HL-60/S4 (cell line): ENCODE results near the gene TAMALIN.

Experiments
- in situ Hi-C: fragments of 300-500 bp; cut with MboI; formaldehyde crosslinking; loops from 2 replicates; pipeline ENCODE4 v1.14.3; 2022; ENCODE audit warnings: low sequenced_read_pairs

Gene TAMALIN

DNA sequence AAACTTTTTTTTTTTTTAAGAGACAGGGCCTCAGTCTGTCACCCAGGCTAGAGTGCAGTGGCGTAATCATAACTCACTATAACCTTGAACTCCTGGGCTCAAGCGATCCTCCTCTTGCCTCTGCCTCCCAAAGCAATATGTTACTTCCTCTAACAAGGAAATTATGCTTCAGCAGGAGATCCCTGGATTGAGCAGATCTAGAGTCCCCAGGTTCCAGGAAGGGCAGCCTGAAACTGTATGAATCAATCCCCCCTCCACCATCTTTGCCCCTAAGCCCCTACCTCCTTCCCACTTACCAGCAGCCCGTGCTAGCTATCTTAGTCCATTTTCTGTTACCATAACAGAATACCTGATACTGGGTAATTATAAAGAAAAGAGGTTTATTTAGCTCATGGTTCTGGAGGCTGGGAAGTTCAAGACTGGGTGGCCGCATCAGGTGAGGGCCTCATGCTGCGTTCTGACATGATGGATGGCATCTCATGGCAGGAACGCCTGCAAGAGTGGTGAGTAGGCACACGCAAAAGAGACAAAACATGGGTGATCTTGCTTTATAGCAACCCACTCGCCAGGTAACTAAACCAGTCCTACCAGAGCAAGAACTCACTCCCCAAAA is 5.0 kb downstream of the TAMALIN start:
- in situ Hi-C loops, result loop anchor here (25.0 kb wide), 1 partner anchor 599 kb away; the partner anchor contains the start of gene SLC4A8

GRCh38 chr12:52013626-52014310 is 7.0 kb downstream of the TAMALIN start:
- in situ Hi-C loops, result loop anchor here (25.0 kb wide), 1 partner anchor 601 kb away; the partner anchor contains the start of gene SLC4A8

DNA sequence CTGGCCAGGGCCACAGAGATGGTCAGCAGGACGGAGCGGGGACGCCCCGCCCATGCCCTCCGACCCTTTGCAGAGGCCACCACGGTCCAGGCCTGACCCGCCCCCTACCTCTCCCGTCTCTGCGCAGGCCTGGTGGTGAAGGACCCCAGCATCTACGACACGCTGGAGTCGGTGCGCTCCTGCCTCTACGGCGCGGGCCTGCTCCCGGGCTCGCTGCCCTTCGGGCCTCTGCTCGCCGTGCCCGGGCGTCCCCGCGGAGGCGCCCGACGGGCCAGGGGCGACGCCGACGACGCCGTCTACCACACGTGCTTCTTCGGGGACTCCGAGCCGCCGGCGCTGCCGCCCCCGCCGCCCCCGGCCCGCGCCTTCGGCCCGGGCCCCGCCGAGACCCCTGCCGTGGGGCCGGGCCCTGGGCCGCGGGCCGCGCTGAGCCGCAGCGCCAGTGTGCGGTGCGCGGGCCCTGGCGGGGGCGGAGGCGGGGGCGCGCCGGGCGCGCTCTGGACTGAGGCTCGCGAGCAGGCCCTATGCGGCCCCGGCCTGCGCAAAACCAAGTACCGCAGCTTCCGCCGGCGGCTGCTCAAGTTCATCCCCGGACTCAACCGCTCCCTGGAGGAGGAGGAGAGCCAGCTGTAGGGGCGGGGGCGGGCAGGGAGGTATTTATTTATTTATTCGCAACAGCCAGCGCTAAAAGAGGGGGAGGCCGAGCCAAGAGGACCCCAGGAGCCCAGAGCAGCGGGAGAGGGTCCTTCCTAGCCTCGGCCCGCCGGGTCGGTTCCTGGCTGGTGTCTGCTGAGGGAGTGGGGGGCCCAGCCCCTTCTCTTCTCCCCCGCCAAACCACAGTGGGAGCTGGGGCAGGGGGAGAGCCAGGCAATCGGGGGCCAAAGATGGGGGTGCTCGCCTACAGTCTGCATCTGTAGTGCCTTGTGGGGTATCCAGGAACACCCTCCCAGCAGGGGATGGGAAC is 8.1 kb downstream of the TAMALIN start:
- in situ Hi-C loops, result loop anchor here (25.0 kb wide), 1 partner anchor 603 kb away; the partner anchor contains the start of gene SLC4A8

DNA sequence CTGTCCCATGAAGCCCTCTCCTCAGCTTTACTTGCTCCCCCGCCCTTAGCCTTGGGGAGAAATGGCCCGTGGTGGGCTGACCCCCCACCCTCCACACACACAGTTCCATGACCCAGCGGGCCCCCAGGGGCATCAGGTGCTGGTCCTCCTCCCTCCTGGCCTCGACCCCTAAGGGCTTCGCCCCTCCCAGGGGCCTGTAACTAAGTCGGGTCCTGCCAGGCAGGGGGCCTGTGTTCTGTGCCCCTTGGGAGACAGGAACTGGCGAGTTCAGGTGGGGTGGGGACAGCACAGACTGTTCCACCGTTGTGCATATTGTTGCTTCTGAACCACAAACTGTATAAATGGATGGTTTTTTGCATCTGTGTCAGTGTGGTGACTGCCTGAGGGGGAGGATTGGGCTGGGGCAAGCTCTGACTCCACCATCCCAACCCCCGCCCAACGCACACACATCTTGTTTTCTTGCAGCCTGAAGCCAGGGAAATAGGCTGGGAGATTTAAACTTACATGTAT is 8.8 kb downstream of the TAMALIN start:
- in situ Hi-C loops, result loop anchor here (25.0 kb wide), 1 partner anchor 603 kb away; the partner anchor contains the start of gene SLC4A8

- in situ Hi-C loops, result loop anchor here (25.0 kb wide), 1 partner anchor 606 kb away; the partner anchor contains the start of gene SLC4A8
Observed at GRCh38 chr12:52018433-52019112, 11.8 kb downstream of the TAMALIN start.

- in situ Hi-C loops, result loop anchor here (25.0 kb wide), 1 partner anchor 607 kb away; the partner anchor contains the start of gene SLC4A8
Observed at GRCh38 chr12:52019113-52019770, 12.5 kb downstream of the TAMALIN start.

DNA sequence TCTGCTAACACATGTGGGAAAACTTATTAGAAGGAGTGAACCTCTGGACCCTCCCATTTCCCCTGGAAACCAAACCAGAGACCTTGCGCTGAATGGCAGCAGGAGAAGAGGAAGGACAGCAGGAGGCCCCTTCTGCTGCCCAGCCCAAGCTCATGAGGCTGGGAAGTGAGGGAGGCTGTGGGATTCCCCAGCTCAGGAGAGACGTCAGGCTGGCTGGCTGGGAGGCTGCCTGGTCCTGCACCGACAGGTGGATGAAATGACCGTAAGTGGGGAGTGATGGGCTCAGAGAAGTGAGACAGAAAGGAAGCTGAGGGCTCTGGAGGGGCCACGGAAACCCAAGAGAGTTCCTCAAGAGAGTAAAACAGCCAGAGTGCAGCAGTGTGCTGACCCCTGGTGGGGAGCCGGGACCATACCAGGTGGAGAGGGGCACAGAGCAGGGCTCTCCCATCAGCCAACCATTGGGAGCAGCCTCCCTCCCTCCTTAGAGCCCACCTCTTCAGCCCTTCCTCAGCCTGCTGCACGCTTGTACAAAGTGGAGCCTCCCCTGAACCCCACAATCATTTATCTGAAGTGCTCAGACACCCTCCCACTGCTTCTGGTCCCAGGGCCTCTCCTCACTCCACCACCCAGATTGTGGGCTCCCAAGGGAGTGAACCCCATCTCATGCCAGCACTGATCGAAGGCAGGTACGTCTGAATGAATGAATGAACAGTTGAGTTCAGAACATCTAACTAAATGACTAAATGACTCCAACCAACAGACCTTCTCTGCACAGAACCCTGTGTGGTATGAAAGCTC is 14.0 kb downstream of the TAMALIN start:
- in situ Hi-C loops, result loop anchor here (25.0 kb wide), 1 partner anchor 608 kb away; the partner anchor contains the start of gene SLC4A8

DNA sequence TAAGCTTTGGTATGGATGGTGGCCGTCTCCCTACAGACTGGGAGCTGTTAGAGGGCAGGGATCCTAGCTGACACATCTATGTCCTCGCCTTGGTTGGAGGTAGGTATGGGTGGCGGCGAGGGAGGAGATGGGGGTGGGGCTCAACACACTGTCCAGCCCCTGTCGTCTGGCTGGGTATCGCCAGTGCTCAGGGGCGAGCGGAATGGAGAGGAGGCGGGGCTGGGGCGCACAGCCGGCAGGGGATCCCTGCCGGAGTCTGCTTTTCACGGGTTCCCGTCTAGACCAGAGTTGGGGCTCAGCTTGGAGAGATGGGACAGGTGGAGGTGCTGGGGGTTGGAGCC is 16.1 kb downstream of the TAMALIN start:
- in situ Hi-C loops, result loop anchor here (25.0 kb wide), 1 partner anchor 611 kb away; the partner anchor contains the start of gene SLC4A8

DNA sequence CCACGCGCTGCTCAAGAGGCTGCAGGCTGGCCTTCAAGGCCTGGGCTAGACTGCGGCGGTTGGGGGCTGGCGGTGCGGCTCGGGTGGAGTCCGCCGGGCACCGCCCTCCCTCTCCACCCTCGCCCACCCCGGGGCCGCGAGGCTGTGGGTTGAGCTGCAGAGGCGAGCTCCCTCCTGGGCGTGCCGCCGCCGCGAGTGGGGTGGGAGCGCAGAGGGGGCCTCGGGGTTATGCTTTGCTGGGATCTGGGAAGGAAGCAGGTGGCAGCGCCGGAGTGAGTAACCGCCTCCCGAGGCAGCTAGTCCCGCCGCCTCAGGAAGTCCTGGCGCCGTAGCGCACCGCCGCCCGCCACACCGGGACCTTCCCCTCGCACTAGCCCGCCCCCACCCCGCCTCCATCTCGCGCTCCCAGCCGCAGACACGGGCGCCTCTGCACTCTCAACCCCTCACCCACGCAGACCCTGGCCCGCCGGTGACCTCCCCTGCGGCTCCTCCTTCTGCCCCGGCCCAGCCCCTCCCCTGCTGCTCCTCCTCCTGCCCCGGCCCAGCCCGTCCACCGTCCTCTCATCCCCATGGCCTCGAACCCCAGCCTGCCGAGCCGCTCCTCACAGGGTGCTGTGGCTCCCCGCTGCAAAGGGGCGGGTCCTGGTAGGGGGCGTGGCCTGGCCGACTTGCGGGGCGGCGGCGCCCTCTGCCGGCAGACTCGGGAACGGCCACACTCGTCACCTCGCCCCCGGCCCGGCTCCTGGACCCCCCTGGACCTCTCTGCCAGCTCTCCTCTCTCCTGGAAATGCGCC is 16.6 kb downstream of the TAMALIN start:
- in situ Hi-C loops, result loop anchor here (25.0 kb wide), 1 partner anchor 611 kb away; the partner anchor contains the start of gene SLC4A8

DNA sequence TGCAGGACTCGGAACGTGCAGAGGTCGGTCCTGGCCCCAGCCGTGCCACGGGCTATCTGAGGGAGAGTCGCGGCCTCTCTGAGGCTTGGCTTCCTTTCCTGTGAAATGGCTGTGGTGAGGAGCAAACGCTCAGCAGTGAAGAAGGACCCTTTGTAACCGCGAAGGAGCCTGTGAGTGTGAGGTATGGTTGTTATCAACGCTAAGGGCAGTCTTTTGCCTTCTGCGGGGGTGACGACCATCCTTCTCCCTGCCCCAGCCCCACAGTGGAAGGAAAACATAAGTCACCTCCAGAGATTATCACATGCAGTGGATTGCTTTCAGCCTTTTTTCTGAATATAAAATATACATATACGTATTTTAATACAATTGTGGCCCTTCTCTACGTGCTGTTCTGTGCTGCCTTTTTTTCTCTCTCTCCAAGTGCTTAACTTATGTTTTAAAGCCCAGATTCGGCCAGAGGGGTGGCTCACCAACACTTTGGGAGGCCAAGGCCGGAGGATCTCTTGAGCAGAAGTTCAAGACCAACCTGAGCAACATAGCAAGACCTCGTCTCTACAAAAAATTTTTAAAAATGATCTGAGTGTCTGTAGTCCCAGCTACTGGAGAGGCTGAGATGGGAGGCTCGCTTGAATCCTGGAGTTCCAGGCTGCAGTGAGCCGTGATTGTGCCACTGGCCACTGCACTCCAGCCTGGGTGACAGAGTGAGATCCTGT is 17.4 kb downstream of the TAMALIN start:
- in situ Hi-C loops, result loop anchor here (25.0 kb wide), 1 partner anchor 612 kb away; the partner anchor contains the start of gene SLC4A8

DNA sequence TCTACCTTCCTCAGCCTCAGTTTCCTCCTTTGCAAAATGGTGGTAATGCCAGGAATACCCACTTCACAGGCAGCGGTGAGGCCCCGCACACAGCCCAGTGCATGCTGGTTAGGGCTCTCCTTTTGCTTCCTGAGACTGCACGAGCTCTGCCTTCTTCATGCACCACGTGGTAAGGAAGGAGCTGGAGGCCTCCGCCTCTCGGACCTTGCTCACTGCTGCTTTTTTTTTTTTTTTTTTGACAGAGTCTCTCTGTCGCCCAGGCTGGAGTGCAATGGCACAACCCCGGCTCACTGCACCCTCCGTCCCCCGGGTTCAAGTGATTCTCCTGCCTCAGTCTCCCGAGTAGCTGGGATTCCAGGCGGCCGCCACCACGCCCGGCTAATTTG is 18.1 kb downstream of the TAMALIN start:
- in situ Hi-C loops, result loop anchor here (5.0 to 25.0 kb wide), 2 partner anchors 57 to 613 kb away; partner anchors contain the start of gene SLC4A8

- in situ Hi-C loops, result loop anchor here (5.0 kb wide), 1 partner anchor 56 kb away; no protein-coding TSS in a partner anchor
Observed at GRCh38 chr12:52026263-52026662, 19.5 kb downstream of the TAMALIN start.

GRCh38 chr12:52027085-52027843 is 20.5 kb downstream of the TAMALIN start:
- in situ Hi-C loops, result loop anchor here (5.0 kb wide), 1 partner anchor 55 kb away; no protein-coding TSS in a partner anchor

DNA sequence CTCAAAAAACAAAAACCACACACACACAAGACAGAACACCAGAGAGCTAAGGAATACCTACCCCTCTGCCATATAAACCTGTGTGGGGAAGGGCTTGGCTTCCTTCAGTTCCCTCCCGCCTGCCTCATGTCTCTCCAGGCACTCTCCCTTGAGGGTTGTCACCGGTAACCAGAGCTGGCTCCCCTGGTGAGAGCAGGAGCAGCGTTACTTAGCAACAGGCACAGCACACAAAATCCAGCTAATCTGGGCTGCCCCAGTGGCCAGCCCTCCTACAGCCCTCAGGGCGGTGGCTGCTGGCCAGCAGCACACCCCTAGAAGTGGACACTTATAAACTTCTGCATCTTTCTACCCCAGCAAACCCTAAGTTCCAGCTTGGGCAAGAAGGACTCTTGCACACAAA is 22.9 kb downstream of the TAMALIN start:
- in situ Hi-C loops, result loop anchor here (5.0 kb wide), 1 partner anchor 53 kb away; no protein-coding TSS in a partner anchor

DNA sequence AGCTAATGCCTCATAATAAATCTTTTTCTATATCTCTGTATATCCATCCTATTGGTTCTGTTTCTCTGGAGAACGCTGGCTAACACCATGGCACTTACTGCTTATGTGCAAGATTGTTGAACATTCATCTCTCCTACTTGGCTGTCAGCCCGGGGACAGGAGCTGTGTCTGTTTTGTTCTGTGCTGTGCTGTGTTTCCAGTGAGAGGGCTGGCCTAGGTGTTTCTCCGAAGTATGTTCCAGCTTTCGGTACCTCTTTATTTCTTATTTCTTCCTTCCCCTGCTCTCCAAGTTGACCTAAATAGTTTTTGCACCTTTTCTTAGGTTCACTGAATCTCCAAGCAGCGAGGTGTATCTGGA is 25.7 kb downstream of the TAMALIN start:
- in situ Hi-C loops, result no loop called here

DNA sequence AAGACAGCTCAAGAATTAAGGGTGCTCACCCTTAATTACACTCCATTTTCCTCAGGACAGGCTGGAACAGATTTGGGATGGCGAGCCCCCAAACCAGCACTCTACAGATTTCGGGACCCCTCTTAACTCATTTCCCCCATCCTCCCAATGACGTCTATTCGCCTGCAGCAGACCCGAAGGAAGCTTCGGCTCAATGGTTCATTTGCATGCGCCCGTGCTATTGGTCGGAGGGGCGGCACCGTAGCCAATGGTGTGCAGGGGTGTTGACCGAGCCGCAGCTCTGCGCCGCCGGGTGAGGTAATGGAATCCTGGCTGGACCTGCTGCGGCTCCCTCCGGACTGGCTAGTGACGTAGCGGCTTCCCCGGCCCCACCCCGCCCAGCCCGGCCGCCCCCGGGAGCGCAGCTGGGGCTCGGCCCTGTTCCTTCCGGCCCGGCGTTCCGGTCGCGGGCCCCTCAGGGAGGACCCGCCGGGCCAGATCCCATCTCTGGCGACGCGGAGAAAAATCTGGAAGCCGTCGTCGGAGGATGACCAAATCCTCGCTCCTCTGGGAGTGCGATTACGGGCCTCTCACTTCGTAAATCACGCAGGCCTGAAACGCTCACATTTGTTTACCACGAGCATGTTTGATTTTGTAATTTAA is 26.2 kb downstream of the TAMALIN start:
- in situ Hi-C loops, result no loop called here
